HG02588 (cell line): ENCODE results near the gene CATSPER4.

Experiments
- ATAC-seq: cut with Tn5 transposase; IDR thresholded peaks from one replicate; pipeline ENCODE4 v1.9.1; 2021; ENCODE audit warnings: mild to moderate bottlenecking, moderate library complexity; ENCODE audit not compliant: unreplicated experiment

The CATSPER4 gene

DNA sequence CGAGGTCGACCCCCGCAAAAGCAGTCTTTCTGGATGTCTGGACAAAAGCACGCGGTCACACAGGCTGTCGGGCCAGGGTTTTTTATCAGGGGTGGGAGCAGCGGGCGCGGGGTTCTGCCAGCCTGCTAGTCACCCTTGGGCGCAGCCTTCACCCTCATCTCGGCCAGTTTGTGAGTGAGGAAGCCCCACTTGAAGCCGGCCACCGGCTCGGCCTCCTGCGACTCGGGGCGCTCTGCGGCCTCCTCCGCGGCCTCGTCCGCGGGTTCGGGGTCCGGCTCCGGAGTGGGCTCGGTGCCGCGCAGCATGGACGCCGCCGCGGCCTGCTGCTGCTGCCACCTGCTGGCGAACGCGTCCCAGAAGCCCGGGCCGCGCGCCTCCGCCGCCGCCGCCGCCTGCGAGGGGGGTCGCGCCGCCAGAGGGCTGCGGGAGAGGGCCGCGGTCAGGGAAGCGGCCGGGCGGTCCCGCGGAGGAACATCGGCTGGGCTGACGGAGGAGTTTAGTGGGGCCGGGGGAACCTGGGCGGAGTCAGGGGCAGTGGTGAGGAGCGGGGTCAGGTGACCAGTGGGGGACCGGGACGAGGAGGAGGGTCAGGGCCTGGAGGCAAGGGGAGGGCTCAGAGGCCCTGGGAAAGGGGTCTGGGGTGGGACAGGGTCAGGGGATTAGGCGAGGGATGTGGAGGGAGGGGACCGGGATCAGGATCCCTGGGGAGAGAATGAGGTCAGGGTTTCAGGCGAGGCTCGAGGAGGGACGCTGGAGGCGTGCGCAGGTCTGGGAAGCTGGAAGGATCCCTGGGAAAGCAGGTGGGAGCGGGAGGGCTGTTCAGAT is 26.2 kb upstream of the CATSPER4 start:
- ATAC-seq: no peak

DNA sequence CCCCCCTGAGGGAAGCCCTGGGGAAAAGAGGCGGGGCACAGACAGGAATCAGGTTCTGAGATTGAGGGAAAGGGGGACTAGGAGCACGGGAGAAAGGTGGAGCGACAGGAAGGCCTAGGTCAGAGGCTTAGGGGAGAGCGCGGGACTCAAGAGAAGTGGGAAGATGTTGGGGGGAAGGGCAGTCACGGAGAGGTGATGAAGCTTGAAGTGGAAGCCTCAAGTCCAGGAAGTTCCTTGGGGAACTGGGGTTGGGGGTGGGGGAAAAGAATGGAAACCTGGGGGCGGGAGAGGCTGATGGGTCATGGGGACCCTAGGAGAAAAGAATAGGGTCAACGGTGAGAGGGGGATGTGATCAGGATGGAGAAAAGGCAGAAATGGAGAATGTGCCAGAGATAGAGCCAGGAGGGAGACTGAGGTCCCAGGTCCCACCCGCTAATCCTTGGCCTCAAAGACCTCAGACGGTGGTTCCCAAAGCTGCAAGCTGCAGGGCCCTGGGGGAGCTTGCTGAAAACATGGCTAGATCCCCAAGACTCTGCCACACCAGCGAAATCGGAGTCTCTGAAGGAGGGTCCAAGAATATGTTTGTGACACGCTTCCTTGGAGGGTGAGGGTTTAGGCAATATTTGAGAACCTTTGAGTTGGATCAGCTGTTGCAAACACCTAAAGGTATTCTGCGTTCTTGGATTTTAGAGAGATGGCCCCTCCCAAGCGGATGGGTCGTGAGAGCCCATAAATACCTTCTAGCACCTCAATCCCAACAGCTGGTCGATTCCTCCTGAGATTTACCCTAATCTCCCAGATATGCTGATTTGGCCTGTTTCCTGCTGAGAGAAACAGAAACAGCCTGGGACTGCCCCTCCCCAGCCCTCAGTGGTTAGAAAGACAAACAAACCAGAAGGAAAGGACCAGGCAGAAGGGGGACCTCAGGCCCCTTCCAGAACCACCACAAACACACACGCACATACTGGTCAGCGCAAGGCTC is 25.2 kb upstream of the CATSPER4 start:
- ATAC-seq: no peak

DNA sequence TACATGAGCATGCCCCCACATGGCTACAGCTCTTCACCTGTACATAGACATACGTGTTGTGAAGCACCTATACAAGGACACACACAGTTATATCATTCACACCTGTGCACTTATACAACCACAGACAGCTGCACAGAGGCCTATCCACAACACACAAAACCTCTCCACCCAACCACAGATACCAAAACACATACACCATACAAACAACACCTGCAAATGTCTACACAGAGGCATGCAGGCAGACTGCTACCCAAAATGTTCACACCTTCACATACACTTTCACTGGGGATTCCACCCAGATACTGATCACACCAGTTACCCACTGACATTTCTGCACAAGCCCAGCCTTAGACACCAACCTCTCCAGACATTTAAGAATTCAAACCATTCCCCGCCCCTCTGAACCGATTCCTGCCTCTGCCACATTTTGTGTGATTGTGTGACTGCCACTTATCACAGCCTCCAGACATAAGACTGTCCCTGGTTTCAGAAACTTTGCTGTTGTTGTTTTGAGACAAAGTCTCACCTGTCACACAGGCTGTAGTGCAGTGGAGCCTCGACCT is 23.6 kb upstream of the CATSPER4 start:
- ATAC-seq: no peak

DNA sequence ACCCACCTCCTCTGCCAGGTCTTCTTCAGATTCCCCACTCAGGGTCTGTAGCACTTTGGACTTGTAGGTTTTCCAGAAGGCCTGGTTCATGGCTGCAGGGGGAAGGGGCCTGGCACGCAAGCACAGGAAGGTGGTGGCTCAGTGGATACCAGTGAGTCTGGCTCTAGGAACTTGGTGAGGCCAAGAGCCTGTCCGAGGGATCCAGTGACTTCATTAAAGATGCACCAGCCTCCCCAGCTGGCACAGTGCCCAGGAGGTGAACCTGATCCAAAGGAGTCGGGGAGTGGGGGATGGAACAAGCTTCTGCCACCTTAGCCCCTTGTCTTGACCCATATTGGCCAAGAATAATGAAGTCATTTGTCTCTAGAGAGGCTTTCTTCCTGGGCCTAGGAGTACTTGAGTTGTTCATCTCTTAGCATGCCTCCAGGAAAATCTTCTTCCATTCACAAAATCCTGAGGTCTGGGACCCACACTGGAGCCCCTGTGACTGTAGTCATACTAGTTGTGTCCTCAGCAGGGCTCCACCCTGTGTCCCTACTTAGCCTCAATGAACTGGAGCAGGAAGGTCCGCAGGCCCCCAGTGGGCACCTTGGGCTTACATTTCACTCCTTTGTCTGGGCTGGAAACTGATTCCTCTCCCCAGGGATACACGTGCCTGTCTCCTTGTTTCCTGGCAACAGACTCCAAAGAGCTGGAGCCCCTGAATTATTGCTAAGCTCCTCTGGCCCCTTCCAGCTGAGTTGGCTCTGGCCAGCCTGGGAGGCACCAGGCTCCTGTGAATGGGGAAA is 21.8 kb upstream of the CATSPER4 start, which contains the start of gene C1orf232:
Gene C1orf232, minus strand, starts transcription at position 554 of the 788 bp plus-strand sequence. Its CDS starts 464 bp downstream, at position 90.
- no peak for ATAC-seq

DNA sequence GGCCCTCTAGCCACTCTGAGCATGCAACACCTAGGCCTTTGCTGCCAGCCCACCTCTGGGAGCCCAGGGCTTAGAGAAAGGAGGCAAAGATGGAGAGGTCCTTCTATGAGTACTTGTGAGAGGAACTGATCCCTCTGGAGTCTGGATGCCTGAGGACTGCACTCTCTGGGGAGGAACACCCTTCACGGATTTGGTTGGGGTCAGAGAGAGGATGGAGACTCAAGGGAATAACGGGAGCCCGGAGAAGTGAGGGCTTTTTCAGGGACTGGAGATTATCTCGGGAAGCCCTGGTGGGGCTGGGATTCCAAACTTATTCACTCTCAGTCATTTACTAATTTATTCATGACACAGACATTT is 21.2 kb upstream of the CATSPER4 start:
- no peak for ATAC-seq

DNA sequence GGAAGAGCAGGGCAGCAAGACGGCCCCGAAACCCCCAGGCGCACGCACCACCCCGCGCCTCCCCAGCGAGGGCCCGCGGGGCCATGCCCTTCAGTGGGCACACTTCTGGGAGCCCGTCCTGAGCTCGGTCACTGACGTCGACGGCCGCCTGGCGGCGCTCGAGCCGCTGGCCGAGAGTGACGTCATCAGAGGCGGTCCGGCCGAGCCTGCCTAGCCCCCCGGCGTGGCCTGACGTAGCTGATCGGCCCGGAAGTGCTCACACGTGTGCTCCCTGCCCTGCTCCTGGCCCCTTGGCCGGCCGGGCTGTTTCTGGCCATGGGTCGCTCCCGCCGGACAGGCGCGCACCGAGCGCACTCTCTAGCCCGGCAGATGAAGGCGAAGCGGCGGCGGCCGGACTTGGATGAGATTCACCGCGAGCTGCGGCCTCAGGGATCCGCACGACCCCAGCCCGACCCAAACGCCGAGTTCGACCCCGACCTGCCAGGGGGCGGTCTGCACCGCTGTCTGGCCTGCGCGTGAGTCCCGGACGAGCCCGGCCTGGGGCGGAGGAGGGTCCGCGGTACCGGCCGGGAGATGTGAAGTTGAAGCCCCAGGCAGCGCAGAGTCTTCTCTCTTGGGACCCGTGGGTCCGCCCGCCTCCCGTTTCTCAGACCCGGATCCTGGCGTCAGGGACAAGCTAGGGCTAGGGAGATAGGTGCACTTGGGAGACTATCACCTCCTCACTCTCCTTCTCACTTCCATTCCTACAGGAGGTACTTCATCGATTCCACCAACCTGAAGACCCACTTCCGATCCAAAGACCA is 20.5 kb upstream of the CATSPER4 start, which contains the start of gene ZNF593:
Gene ZNF593, plus strand, starts transcription at position 240 of the 803 bp plus-strand sequence. Its CDS starts 76 bp downstream, at position 316.
- ATAC-seq: peak; percentile 91

DNA sequence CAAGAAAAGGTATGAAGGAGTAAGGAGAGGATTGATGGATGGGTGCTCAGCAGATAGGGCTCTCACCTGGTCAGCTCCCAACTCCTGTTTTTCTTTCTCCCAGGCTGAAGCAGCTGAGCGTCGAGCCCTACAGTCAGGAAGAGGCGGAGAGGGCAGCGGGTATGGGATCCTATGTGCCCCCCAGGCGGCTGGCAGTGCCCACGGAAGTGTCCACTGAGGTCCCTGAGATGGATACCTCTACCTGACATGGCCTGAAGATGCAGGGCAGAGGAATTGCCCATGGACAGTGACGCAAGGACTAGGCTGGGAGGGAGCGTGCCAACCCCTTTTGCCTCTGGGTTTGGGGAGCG is 20.0 kb upstream of the CATSPER4 start:
- no peak for ATAC-seq

DNA sequence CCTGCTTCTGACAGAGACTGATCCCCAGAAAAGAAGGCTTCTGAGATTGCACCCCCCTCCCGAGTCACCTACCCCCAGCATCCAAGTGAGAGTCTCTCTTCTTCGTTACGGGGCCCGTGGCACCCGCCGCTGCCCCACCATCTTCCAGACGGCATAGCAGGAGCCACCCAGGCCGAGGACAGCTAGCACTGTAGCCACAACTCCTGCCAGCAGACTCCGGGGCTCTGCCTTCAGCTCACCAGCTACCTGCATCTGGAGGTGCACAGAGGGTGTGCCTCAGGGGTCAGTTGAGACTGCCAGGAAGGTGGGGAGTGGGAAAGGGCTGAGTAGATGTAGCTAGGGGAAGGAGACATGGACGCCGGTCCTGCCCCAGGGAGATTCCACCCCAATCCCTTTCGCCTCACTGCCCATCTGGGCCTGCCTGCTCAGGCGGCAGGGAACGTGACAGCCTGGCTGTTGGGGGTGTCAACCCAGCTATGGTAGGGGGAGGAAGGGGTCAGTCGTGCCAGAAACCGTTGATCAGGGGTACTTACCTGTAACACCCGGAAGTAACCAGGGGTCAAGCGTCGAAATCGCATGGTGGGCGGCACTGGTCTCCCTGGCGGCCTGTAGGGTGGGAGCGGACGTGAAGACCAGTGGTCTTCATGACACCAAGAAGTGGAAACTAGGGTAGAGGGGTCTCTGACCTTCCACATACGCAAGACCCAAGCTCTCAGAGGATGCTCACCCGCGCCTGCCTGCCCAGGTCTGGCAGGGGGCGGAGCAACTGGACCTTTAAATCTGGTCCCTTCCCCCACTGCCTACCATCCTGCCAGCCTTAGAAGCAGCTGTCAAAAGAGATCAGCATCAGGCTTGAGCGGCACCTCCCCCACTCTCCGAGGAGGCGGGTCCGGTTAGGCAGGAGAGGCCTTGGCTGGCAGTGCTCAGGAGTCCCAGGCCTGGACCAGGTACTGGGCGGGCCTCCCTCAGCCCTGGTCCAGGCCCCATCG is 19.0 kb upstream of the CATSPER4 start, which contains the start of gene ZNF593OS:
Gene ZNF593OS, minus strand, starts transcription at position 749 of the 989 bp plus-strand sequence. Its CDS starts 171 bp downstream, at position 578.
- ATAC-seq: no peak

DNA sequence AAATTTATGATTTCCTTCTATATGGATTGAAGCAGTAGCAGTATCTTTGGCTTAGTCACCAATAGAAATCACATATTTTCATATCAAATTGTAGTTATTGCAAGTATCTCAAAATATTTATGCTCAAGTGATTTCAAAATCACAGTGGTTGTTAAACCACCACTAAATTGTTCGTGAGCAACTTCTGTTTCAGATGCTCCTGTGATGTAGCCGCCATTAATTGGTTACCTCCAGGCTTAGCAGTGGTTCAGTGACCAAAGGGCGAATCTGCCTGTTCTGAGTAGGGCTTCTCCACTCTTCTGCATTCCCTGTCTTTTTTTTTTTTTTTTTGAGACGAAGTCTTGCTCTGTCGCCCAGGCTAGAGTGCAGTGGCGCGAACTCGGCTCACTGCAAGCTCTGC is 15.1 kb upstream of the CATSPER4 start:
- ATAC-seq: no peak

DNA sequence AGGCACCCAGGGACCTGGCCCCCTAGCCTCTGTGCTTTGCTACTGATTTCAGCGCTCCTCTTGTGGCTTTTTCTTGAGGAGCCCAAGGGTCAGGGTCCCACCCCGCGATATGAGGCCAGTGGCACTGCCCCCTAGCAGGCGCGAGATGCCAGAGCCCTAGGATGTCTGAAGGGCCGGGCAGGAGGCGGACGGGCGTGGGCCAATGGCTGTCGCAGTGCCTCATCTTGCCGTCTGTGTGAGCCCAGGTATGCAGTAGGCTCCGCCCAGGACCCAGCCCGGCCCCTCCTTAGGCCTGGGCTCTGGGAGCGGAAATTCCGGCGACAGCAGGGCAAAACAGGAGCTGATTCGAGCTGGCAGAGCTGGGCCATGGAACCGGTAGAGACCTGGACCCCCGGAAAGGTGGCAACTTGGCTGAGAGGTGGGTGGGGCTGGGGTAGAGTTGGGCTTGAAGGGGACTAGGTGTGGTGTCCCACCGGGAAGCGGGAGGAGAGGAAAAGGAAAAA is 13.2 kb upstream of the CATSPER4 start, which contains the start of gene CNKSR1:
Gene CNKSR1, plus strand, starts transcription at position 310 of the 503 bp plus-strand sequence. Its CDS starts 57 bp downstream, at position 367.
- no peak for ATAC-seq

DNA sequence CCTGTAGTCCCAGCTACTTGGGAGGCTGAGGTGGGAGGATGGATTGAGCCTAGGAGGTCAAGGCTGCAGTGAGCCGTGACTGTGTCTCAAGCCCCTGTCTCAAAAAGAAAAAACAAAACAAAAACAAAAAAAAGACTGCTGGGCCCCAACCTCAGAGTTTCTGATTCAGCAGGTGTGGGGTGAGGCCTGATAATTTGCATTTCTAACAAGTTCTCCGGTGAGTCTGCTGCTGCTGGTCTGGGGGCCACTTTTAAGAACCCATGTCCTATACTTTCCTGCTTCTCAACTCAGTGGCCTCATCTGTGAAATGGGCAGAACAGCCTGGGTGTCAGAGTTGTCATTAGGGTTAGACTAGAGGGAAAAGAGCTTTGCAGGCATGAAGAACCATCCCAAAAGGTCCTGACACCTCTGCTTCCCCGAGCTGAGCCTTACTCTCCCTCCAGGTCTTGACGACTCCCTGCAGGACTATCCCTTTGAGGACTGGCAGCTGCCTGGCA is 10.3 kb upstream of the CATSPER4 start:
- ATAC-seq: no peak

DNA sequence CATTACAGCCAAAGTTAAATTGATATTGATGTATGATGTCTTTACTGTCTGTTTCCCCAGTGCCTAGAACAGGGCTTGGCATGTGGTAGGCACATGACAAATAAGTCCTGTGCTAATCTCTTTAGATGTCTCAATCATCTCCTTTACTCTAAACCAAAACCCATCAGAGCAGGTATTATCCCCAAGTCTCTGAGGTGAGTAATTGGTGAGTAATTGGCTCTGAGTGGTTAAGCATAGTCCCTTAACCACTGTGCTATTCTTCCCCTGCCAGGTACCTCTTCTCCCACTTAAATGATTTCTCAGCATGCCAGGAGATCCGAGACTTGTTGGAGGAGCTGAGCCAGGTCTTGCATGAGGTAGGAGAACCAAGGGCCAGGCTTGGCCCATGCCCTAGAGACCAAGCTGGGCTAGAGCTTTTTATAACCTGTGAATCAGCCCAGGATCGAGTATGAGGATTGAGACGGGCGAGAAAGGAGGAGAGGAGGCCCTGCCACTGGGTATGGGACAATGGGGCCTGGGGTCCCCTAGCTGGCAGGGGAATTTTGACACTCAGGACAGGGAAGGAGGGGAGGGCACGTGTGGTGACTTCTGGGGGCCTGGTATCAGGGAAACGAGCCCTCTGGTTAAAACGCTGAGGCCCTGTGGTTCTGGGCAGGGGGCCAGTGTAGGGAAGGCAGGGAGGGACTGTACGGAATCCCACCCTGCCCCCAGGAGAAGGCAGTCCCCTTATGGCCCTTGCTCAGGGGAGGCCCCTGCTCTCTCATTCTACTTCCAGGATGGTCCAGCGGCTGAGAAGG is 8.6 kb upstream of the CATSPER4 start:
- no peak for ATAC-seq

DNA sequence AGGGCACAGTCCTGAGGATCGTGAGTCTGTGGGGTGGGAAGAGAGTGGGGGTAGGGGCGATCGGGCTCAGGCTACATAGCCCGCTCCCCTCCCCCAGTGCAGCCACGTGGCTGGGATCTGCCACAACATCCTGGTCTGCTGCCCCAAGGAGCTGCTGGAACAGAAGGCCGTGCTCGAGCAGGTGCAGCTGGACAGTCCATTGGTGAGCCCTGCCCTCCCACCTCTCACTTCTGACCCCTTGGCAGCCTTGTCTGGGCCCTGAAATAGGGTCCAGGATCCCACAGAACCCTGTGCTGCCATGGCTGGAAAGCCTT is 8.1 kb upstream of the CATSPER4 start:
- no peak for ATAC-seq

DNA sequence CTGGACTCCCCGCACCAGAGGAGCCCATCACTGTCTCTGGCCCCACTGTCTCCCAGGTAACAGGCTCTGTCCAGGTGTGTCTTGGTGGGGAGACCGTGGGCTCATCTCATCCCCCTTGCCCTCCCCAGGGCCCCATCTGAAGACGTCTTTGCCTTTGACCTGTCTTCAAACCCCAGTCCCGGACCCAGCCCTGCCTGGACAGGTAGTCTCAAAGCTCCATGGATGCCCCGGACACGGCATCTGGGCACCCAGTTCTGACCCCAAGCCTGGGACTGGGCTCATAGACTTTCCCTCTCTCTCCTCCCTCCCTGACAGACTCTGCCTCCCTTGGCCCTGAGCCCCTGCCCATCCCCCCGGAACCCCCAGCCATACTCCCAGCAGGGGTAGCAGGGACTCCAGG is 6.3 kb upstream of the CATSPER4 start:
- ATAC-seq: no peak

DNA sequence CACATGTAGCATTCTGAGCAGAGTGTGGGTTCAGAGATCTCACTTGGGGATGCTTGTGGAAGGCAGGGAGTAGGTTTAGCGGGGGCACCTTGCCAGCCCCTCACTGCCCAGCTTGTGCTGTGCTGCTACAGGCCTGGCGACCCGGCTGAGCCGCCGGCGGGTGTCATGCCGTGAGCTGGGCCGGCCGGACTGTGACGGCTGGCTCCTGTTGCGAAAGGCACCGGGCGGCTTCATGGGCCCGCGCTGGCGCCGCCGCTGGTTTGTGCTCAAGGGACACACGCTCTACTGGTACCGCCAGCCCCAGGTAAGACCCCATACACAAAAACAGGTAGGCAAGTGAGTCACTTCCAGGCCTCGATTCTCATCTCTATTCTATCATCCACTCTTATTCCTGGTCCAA is 5.5 kb upstream of the CATSPER4 start:
- no peak for ATAC-seq

DNA sequence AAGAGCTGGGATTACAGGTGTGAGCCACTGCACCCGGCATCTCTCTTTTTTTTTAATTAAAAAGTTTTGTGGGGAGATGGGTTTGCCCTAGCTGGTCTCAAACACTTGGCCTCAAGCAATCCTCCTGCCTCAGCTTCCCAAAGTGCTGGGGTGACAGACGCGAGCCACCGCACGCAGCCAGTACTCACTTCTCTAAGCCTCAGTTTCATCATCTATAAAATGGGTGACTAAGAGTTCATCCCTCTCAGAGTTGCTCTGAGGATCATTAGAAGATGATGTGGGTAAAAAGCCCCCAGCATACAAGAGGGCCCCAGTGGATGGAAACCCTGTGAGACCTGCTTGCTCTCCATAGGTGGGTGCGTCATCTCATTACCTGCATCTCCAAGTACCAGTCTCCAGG is 2.5 kb upstream of the CATSPER4 start:
- ATAC-seq: no peak

DNA sequence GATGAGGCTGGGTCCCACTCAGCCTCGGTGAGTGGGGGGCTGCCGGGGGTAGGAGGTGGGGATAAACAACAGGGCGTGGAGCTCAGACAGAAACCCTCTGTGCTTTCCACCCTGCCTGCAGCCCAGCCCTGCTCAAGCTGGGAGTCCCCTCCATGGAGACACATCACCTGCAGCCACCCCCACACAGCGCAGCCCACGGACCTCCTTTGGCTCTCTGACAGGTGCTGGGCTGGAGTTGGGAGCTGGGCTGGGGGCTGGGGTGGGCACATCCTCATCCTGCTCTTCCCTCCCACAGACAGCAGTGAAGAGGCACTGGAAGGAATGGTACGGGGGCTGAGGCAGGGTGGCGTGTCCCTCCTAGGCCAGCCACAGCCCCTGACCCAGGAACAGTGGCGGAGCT is 1.9 kb upstream of the CATSPER4 start:
- no peak for ATAC-seq
